Pancreas (tissue), 10 donors: Measurements from ENCODE around the gene LYST. TPM values are rescaled to one million over a fixed set of nuclear protein-coding genes. Genes with fewer than 3 reads are reported as not detected.
A peak's percentile ranks its signal among the peaks of the same experiment; 100 is the strongest.

Experiments used
- ATAC-seq, 4 donors: fragments of 200-7000 bp; cut with Tn5 transposase; one replicate each; pipeline versions ENCODE4 v1.8.0 to v1.9.1; 2020; ENCODE audit warnings: mild to moderate bottlenecking in 4 of 4, moderate library complexity in 4 of 4
- DNase-seq, 6 donors: peaks; one replicate each; pipeline ENCODE4 v3.0.0-alpha.2; 2020
- FAIRE-seq: peaks from 2 replicates; lab custom pipeline; 2012; peaks lifted over from hg19 to GRCh38; lab: Jason Lieb, UNC
- H3K27ac ChIP-seq, 4 donors: fragments of 200-600 bp; sonication (generic); 1 replicate in 3 of 4; 2 replicates in 1 of 4; pipeline versions ENCODE4 v1.5.0 to v1.8.0; 2020
- H3K27me3 ChIP-seq, 4 donors: fragments of 200-600 bp; one replicate each; pipeline ENCODE4 v1.8.0; 2021
- H3K36me3 ChIP-seq, 3 donors: fragments of 200-600 bp; sonication (generic) in 1 of 3; one replicate each; pipeline versions ENCODE4 v1.5.0 to v1.8.0; 2020 to 2021
- H3K4me1 ChIP-seq, 3 donors: fragments of 200-600 bp; one replicate each; pipeline ENCODE4 v1.8.0; 2021
- H3K4me3 ChIP-seq, 4 donors: fragments of 200-600 bp; sonication (generic) in 2 of 4; one replicate each; pipeline versions ENCODE4 v1.5.0 to v1.8.0; 2020 to 2021
- H3K9me3 ChIP-seq, 4 donors: fragments of 200-600 bp; one replicate each; pipeline ENCODE4 v1.8.0; 2021
- CTCF ChIP-seq, 4 donors: fragments of 200-600 bp; sonication (generic) in 3 of 4; IDR thresholded peaks; one replicate each; pipeline versions ENCODE4 v1.5.0 to v1.8.0; 2021; ENCODE audit warnings: antibody characterized with exemption in 4 of 4
- WGBS, 2 donors: extraction: QIAGEN DNeasy Blood & Tissue Kit; methylation state at CpG; one replicate each; pipeline ENCODE4 v1.1.7; 2013; 5-methylcytosine and 5-hydroxymethylcytosine counted together
- intact Hi-C, 3 donors: fragments of 100-400 bp; cut with DNase I; formaldehyde crosslinking; loops; one replicate each; pipeline versions ENCODE4 v1.11.1 to v1.14.2; 2022
- polyA plus RNA-seq, 2 donors: library from polyadenylated mRNA; stranded (reverse); fragments of 200-250 nt; gene quantifications; one replicate each; pipeline ENCODE4 v1.2.3, GENCODE V29; 2013
- total RNA-seq, 6 donors: library from RNA; stranded (reverse); fragmentation: NEBNext Ultra II Directional in 4 of 6; extraction: Animal tissue kit (Norgen Biotek cat#: 25700) in 4 of 6; gene quantifications; one replicate each; pipeline versions ENCODE4 v1.2.1 to v1.2.4, GENCODE V29; 2021 to 2023
- donor health status: healthy with polysubstance abuse.
- donor health status: DM: no; HTN: no; CAD: no; lungs with moderate emphysema.
- donor health status: DM: no; HTN: no; CAD: no.
- donor health status: control.
- donor health status: control.
- donor health status: Bipolar disorder and iron deficiency.
- donor health status: DM: yes; HTN: yes; CAD: no.
- donor health status: DM: no; HTN: no; CAD: no.
- donor health status: DM: no; HTN: no; CAD: no.
- donor health status: DM: yes; HTN: yes; CAD: no.

Gene LYST
- total and polyA plus RNA-seq, 8 donors = 4.3 to 13.7 (median 8.9) TPM

GRCh38 chr1:235910357-235911299 lies 43.9 kb upstream of the LYST start:
- ATAC-seq (peak in 3 of 4 donors; percentile 60 to 77 (median 77)), DNase-seq (no peak), FAIRE-seq (no peak)
- TF ChIP-seq CTCF (IDR thresholded peaks at IDR 0.05) = no peak
- Histone ChIP-seq H3K27ac (no peak overlapping the region), H3K4me1 (no peaks in the 10 kb centered on the region), H3K36me3 (no peaks in the 10 kb centered on the region), H3K9me3 (no peaks in the 10 kb centered on the region), H3K4me3 (no peak overlapping the region), H3K27me3 (no peaks in the 10 kb centered on the region)
- intact Hi-C loops = no loop called here
- 58 to 60% methylated on average over 8 of the region's 8 CpGs for WGBS, 2 donors

- DNase-seq (no peak), FAIRE-seq (no peak), ATAC-seq (peak in 3 of 4 donors; percentile 21 to 47 (median 40))
- no peaks in the 10 kb centered on the region for H3K36me3 ChIP-seq
- no peak overlapping the region for H3K27ac ChIP-seq
- intact Hi-C loops = no loop called here
- no peak overlapping the region for H3K4me3 ChIP-seq
- no peaks in the 10 kb centered on the region for H3K9me3 ChIP-seq
- no peak for TF ChIP-seq CTCF (IDR thresholded peaks at IDR 0.05)
- no peaks in the 10 kb centered on the region for H3K4me1 ChIP-seq
- 72 to 82% methylated on average over 8 of the region's 8 CpGs for WGBS, 2 donors
- no peaks in the 10 kb centered on the region for H3K27me3 ChIP-seq
These were observed 42.2 kb upstream of the LYST start for GRCh38 chr1:235908742-235909520.

GRCh38 chr1:235907897-235908240 lies 41.2 kb upstream of the LYST start:
- Histone ChIP-seq H3K36me3 (no peaks in the 10 kb centered on the region), H3K9me3 (no peaks in the 10 kb centered on the region), H3K4me1 (no peaks in the 10 kb centered on the region), H3K27ac (no peak overlapping the region), H3K4me3 (no peak overlapping the region), H3K27me3 (no peaks in the 10 kb centered on the region)
- 66 to 80% methylated on average over 3 of the region's 3 CpGs for WGBS, 2 donors
- DNase-seq = no peak
- intact Hi-C loops = no loop called here
- no peak for ATAC-seq
- no peak for TF ChIP-seq CTCF (IDR thresholded peaks at IDR 0.05)
- no peak for FAIRE-seq

- TF ChIP-seq CTCF (IDR thresholded peaks at IDR 0.05) = no peak
- Histone ChIP-seq H3K4me3 (no peak overlapping the region), H3K4me1 (no peaks in the 10 kb centered on the region), H3K36me3 (no peaks in the 10 kb centered on the region), H3K27ac (no peak overlapping the region), H3K9me3 (no peaks in the 10 kb centered on the region), H3K27me3 (no peaks in the 10 kb centered on the region)
- ATAC-seq (no peak), DNase-seq (no peak), FAIRE-seq (no peak)
- 66 to 74% methylated on average over 12 of the region's 12 CpGs for WGBS, 2 donors
- intact Hi-C loops = no loop called here
These were observed 40.6 kb upstream of the LYST start for GRCh38 chr1:235907187-235907896.
